ENCODE measurements around the gene PDZRN4. TPM values are rescaled to one million over a fixed set of nuclear protein-coding genes. Genes with fewer than 3 reads are reported as not detected.

Gene PDZRN4
- total and polyA plus RNA-seq, 2 of the 4 experiments (the other 2 are of a cell fraction), result not detected

DNA sequence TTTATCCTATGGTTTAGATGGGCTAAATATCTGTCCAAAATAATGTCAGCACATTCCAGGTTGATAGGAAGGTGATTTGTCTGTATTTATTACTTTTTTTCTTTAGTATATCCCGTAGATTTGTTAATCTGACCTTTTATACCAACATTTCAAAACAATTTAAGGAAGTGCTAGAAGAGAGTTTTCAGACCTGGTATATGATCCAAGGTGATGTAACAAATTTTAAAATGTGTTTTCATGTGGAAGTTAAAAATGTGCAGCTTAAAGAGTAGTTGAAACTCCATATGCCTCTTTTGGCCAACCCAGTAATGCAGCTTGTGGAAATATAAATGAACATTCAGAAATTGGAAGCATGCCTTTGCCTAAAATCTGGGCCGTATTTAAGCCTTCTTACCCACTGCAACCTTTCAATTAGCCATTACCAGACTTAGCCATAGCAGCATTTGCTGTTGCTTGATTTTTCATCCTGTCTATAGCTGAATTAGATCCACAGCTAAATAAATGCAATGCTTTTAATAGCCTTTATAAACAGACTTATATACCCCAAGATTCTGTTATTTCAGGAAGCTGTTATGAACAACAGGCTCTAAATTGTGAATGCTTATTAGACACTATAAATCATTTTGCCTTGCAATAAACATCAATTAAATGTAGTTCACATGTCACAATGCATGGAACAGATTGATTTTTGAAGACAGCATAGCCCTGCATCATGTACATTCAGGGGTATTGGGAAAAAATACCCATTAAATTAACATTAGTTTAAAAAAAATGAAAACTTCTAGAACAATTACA lies 271.2 kb downstream of the PDZRN4 start:
- H2BK5ac ChIP-seq (ENCODE audit: low read depth, low read length, poor library complexity, severe bottlenecking), result no peak overlapping the region
- no peak overlapping the region for H4K91ac ChIP-seq (ENCODE audit: insufficient read depth, low read depth, low read length)
- no peak overlapping the region for H2BK15ac ChIP-seq (ENCODE audit: low read depth, low read length)
- no peaks in the 10 kb centered on the region for H3K4me1 ChIP-seq (ENCODE audit: control insufficient read depth, insufficient read depth, low read length)
- BruUV-seq (replicated peaks), result no TSS peak
- no peak overlapping the region for H2AK5ac ChIP-seq (ENCODE audit: low read depth, low read length)
- POLR2A ChIA-PET (ENCODE audit: unreplicated experiment), result no interaction called here
- no peaks in the 10 kb centered on the region for H3K9me3 ChIP-seq (ENCODE audit: control insufficient read depth, insufficient read depth, low read length)
- no peak overlapping the region for H2AK9ac ChIP-seq (replicated peaks; ENCODE audit: low read depth, low read length, poor library complexity)
- H4K8ac ChIP-seq (ENCODE audit: low read depth in 2 of 2, low read length in 2 of 2), result no peak overlapping the region
- H3K4me2 ChIP-seq (ENCODE audit: low read depth, low read length), result no peak overlapping the region
- CTCF ChIA-PET, result no interaction called here
- H3K9me1 ChIP-seq (ENCODE audit: insufficient read depth, low read length), result no peaks in the 10 kb centered on the region
- H3K9ac ChIP-seq (ENCODE audit: low read depth, low read length), result no peak overlapping the region
- dilution Hi-C loops (cut with HindIII; ENCODE audit: low sequenced_read_pairs, unreplicated experiment) (no loop called here), intact Hi-C loops (cut with micrococcal nuclease) (no loop called here), in situ Hi-C loops (cut with MboI; ENCODE audit: low sequenced_read_pairs) (no loop called here)
- no peaks in the 10 kb centered on the region for H3K36me3 ChIP-seq (ENCODE audit: control insufficient read depth, insufficient read depth, low read length)
- no peak overlapping the region for H3K23ac ChIP-seq (ENCODE audit: low read depth, low read length)
- no peak overlapping the region for H3K14ac ChIP-seq (replicated peaks; ENCODE audit: low read depth, low read length)
- no peak overlapping the region for H2AFZ ChIP-seq (replicated peaks; ENCODE audit: low read length, poor library complexity)
- DNase-seq, result no peak
- no peak overlapping the region for H3K56ac ChIP-seq (ENCODE audit: extremely low read depth, insufficient read depth, low read length)
- H3K4me3 ChIP-seq (ENCODE audit: insufficient read depth, low read depth, low read length), result no peak overlapping the region
- no peaks in the 10 kb centered on the region for H3K27me3 ChIP-seq (ENCODE audit: control insufficient read depth, insufficient read depth, low read length)
- H4K5ac ChIP-seq (ENCODE audit: low read depth, low read length), result no peak overlapping the region
- H3K27ac ChIP-seq (ENCODE audit: insufficient read depth, low read length), result no peak overlapping the region
- TF ChIP-seq, protein P1, sequence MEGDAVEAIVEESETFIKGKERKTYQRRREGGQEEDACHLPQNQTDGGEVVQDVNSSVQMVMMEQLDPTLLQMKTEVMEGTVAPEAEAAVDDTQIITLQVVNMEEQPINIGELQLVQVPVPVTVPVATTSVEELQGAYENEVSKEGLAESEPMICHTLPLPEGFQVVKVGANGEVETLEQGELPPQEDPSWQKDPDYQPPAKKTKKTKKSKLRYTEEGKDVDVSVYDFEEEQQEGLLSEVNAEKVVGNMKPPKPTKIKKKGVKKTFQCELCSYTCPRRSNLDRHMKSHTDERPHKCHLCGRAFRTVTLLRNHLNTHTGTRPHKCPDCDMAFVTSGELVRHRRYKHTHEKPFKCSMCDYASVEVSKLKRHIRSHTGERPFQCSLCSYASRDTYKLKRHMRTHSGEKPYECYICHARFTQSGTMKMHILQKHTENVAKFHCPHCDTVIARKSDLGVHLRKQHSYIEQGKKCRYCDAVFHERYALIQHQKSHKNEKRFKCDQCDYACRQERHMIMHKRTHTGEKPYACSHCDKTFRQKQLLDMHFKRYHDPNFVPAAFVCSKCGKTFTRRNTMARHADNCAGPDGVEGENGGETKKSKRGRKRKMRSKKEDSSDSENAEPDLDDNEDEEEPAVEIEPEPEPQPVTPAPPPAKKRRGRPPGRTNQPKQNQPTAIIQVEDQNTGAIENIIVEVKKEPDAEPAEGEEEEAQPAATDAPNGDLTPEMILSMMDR (conservative IDR thresholded peaks at IDR 0.05; ENCODE audit: low read depth, low read length), result no peak
- TF ChIP-seq CEBPB (IDR thresholded peaks at IDR 0.05; ENCODE audit: low read depth, low read length), result no peak
- TF ChIP-seq RCOR1 (IDR thresholded peaks at IDR 0.05; ENCODE audit: insufficient replicate concordance, low read length), result no peak
- no peak for TF ChIP-seq POLR2A (IDR thresholded peaks at IDR 0.05; ENCODE audit: low read depth, low read length)
- no peak for TF ChIP-seq USF2 (IDR thresholded peaks at IDR 0.05; ENCODE audit: low read depth, low read length)
- no peak for TF ChIP-seq MAZ (IDR thresholded peaks at IDR 0.05; ENCODE audit: borderline replicate concordance, low read depth, low read length)
- TF ChIP-seq CHD1 (IDR thresholded peaks at IDR 0.05; ENCODE audit: low read depth, low read length), result no peak
- TF ChIP-seq FOS (IDR thresholded peaks at IDR 0.05; ENCODE audit: low read depth, low read length), result no peak
- TF ChIP-seq MXI1 (IDR thresholded peaks at IDR 0.05; ENCODE audit: borderline replicate concordance, low read depth, low read length), result no peak
- no peak overlapping the region for H2BK20ac ChIP-seq (ENCODE audit: low read depth, low read length)
- ATAC-seq (ENCODE audit: low read depth), result no peak
- H4K20me1 ChIP-seq (ENCODE audit: insufficient read depth, low read length), result no peaks in the 10 kb centered on the region
- no peak overlapping the region for H2BK120ac ChIP-seq (ENCODE audit: low read depth, low read length)
- no peak overlapping the region for H3K18ac ChIP-seq (ENCODE audit: low read depth, low read length)
- H3K4ac ChIP-seq (ENCODE audit: low read depth, low read length), result no peak overlapping the region
- WGBS, 2 experiments (ENCODE audit: extremely low coverage in 2 of 2, insufficient read length in 1 of 2), result no CpG with 5 or more reads among the region's 2 CpGs
- H3K79me1 ChIP-seq (ENCODE audit: low read depth in 1 of 2, low read length in 2 of 2), result no peaks in the 10 kb centered on the region

Data from IMR-90 (cell line).